ENCODE measurements around the gene EZH1.

- TF ChIP-seq POLR2A (IDR thresholded peaks at IDR 0.05; ENCODE audit: low read depth, low read length) (no peak), POLR2AphosphoS5 (IDR thresholded peaks at IDR 0.05; ENCODE audit: low read depth, low read length) (no peak), TAF1 (IDR thresholded peaks at IDR 0.05; ENCODE audit: borderline replicate concordance, low read depth, low read length) (no peak)
These were observed 15.3 kb upstream of the EZH1 start for GRCh38 chr17:42759982-42760651.

Data from GM12892 (cell line).